Measurements from ENCODE around the gene DNAAF5. TPM values are rescaled to one million over a fixed set of nuclear protein-coding genes. Genes with fewer than 3 reads are reported as not detected.

DNAAF5 gene
- total RNA-seq, 2 experiments from 2014 or later: 36.4 to 36.8 TPM

DNA sequence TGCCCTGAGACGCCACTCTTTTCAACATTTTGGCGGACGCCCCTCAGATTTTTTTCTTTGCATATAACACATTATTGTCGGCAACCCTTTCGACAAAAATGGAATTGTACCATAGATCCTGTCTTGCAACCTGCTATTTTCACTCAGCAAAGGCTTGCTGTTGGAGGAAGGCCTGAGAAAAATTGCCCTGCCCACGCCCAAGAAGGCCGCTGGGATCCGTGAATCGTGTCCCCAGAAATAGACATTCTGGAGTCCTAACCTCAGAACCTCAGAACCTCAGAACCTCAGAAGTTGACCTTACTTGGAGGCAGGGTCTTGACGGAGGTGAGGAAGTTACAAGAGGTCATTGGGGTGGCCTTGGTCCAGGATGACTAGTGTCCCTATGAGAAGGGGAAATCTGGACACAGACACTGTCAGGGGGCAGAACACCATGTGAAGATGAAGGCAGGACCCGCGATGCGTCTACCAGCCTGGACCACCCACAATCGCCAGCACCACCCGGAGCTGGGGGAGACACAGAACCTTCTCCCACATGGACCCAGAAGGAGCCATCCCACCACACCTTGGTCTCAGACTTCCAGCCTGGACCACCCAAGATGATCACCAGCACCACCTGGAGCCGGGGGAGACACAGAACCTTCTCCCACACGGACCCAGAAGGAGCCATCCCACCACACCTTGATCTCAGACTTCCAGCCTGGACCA lies 19.1 kb upstream of the DNAAF5 start:
- H3K36me3 Mint-ChIP-seq (ENCODE audit: low read depth): peaks cover 40% of the 10 kb centered on the region
- ATAC-seq (no peak), DNase-seq (no peak)
- peaks cover 6% of the 10 kb centered on the region for H3K4me1 Mint-ChIP-seq (ENCODE audit: low read depth)
- POLR2A ChIA-PET: interaction anchor here (0.7 kb wide), 1 partner anchor 99 kb away, joined by 3 read pairs; no protein-coding TSS in a partner anchor
- no peak overlapping the region for H3K27ac Mint-ChIP-seq
- no peak overlapping the region for H3K4me3 Mint-ChIP-seq
- TF ChIP-seq, protein P1, sequence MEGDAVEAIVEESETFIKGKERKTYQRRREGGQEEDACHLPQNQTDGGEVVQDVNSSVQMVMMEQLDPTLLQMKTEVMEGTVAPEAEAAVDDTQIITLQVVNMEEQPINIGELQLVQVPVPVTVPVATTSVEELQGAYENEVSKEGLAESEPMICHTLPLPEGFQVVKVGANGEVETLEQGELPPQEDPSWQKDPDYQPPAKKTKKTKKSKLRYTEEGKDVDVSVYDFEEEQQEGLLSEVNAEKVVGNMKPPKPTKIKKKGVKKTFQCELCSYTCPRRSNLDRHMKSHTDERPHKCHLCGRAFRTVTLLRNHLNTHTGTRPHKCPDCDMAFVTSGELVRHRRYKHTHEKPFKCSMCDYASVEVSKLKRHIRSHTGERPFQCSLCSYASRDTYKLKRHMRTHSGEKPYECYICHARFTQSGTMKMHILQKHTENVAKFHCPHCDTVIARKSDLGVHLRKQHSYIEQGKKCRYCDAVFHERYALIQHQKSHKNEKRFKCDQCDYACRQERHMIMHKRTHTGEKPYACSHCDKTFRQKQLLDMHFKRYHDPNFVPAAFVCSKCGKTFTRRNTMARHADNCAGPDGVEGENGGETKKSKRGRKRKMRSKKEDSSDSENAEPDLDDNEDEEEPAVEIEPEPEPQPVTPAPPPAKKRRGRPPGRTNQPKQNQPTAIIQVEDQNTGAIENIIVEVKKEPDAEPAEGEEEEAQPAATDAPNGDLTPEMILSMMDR (IDR thresholded peaks at IDR 0.05): no peak
- H3K9me3 Mint-ChIP-seq: peaks cover 8% of the 10 kb centered on the region
- intact Hi-C loops (cut with micrococcal nuclease): no loop called here
- CTCF ChIA-PET: no interaction called here
- no peaks in the 10 kb centered on the region for H3K27me3 Mint-ChIP-seq

DNA sequence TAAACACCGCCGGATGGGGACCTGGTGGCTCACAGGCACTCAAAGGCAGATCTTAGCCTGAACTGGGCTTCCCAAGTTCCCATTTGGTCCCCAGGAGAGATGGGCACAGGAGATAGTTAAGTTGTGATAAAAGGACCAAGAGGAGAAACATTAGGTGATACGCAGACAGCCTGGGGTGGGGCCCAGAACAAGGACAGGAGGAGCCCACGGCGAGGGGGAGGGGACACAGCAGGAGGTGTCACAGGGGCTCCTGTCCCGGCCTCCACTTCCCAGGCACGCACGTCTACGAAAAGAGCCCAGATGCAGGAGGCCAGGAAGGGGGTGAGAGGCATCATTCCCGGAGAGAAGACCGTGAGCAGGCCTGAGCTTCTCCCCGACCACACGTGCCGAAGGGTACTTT lies 16.3 kb upstream of the DNAAF5 start:
- no peak overlapping the region for H3K27ac Mint-ChIP-seq
- no peak for ATAC-seq
- TF ChIP-seq, protein P1 (IDR thresholded peaks at IDR 0.05): no peak
- ChIA-PET CTCF (no interaction called here), POLR2A (no interaction called here)
- no peaks in the 10 kb centered on the region for H3K9me3 Mint-ChIP-seq
- H3K4me1 Mint-ChIP-seq (ENCODE audit: low read depth): peaks cover 11% of the 10 kb centered on the region
- no peaks in the 10 kb centered on the region for H3K27me3 Mint-ChIP-seq
- intact Hi-C loops (cut with micrococcal nuclease): no loop called here
- no peak overlapping the region for H3K4me3 Mint-ChIP-seq
- peaks cover 30% of the 10 kb centered on the region for H3K36me3 Mint-ChIP-seq (ENCODE audit: low read depth)
- DNase-seq: no peak

DNA sequence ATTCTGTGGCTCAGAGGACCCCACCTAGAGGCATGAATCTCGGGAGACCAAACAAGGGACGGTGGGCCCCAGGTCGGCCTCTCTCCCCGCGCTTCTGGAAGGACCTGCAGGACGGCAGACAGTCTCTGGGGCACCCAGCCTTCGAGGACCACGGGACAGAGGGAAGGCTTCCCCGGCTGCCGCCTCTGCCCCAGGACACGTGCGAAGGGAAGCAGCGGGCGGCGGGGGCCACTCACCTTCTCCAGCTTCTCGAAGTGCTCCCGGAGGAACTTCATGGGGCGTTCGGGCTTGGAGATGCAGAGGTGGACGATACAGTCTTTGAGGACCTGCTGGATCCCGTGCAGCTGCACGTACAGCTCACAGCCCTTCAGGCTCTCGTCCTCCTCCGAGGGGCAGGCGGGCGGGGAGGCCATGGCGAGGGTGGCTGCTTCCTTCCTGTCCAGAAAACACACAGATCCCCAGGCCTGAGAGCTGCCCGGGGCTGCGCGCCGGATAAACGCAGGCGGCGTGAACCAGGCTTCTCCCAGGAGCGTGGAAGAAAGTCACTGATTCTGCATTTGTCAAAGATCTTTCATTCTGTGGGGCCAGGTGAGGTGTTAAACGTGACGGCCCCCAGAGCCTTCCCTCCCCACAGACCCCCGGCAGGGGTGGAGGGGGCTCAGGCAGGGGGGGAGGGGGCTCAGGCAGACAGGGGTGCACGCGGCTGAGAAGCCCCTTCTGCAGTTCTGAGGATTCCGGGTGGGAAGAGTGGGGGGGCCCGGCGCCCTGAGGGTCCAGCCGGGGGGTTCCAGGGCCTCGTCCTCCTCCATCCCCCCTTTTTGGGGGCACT lies 15.2 kb upstream of the DNAAF5 start:
- Mint-ChIP-seq H3K9me3 (no peaks in the 10 kb centered on the region), H3K4me1 (ENCODE audit: low read depth) (peaks cover 13% of the 10 kb centered on the region), H3K27ac (no peak overlapping the region), H3K27me3 (no peaks in the 10 kb centered on the region), H3K4me3 (peak overlapping the region; percentile 60), H3K36me3 (ENCODE audit: low read depth) (peaks cover 28% of the 10 kb centered on the region)
- intact Hi-C loops (cut with micrococcal nuclease): no loop called here
- POLR2A ChIA-PET: interaction anchor here (1.0 kb wide), 1 partner anchor 21 kb away, joined by 3 read pairs; no protein-coding TSS in a partner anchor
- TF ChIP-seq, protein P1 (IDR thresholded peaks at IDR 0.05): no peak
- CTCF ChIA-PET: no interaction called here
- no peak for ATAC-seq
- no peak for DNase-seq

DNA sequence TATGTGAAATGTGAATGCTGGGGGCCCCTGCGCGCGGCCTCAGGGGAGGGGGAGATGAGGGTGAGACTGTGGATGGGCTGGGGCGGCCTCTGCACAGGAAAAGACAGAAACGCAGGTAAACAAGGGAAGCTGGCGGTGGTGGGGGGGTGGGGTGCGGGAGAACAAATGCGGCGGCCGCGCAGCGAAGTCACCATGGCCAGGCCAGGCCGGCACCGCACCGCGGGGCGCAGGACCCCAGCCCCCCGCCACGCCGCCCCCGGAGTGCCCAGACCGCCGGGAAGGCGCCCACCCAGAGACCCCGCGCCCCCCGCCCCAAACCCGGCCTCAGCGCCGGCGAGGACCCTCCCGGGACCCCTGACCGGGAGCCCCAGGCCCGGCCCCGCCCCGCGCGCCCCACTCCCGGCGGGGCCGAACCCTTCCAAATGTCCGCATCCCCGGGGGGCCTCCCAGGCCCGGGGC lies 14.5 kb upstream of the DNAAF5 start:
- CTCF ChIA-PET: no interaction called here
- DNase-seq: no peak
- H3K9me3 Mint-ChIP-seq: no peaks in the 10 kb centered on the region
- H3K4me3 Mint-ChIP-seq: no peak overlapping the region
- H3K4me1 Mint-ChIP-seq (ENCODE audit: low read depth): peaks cover 18% of the 10 kb centered on the region
- no peak overlapping the region for H3K27ac Mint-ChIP-seq
- ATAC-seq: peak; percentile 24
- peaks cover 24% of the 10 kb centered on the region for H3K36me3 Mint-ChIP-seq (ENCODE audit: low read depth)
- intact Hi-C loops (cut with micrococcal nuclease): no loop called here
- no peaks in the 10 kb centered on the region for H3K27me3 Mint-ChIP-seq
- POLR2A ChIA-PET: no interaction called here
- TF ChIP-seq, protein P1 (IDR thresholded peaks at IDR 0.05): no peak

All from activated CD8-positive, alpha-beta T cell treated with anti-CD3 and anti-CD28 coated beads for 36 hours (primary cell).